ENCODE data around the gene KARS1.

The KARS1 gene

GRCh38 chr16:75647492-75648264, at the start of gene KARS1, which contains the start of gene TERF2IP:
Gene KARS1, minus strand, starts transcription at chr16:75647665. Its CDS starts 26 bp downstream, at chr16:75647639.
Gene TERF2IP, plus strand, starts transcription at chr16:75647773. Its CDS starts 110 bp downstream, at chr16:75647883.
- peak; percentile 95 for DNase-seq (ENCODE audit: low spot score)

GRCh38 chr16:75695708-75696107, 48.2 kb upstream of the KARS1 start:
- no peak for DNase-seq (ENCODE audit: low spot score)

GRCh38 chr16:75687361-75687760, 39.9 kb upstream of the KARS1 start:
- DNase-seq (ENCODE audit: low spot score): no peak

- DNase-seq (ENCODE audit: low spot score): no peak
These were observed 34.8 kb upstream of the KARS1 start for GRCh38 chr16:75682308-75682707.

- no peak for DNase-seq (ENCODE audit: low spot score)
These were observed 31.9 kb upstream of the KARS1 start for GRCh38 chr16:75679366-75679765.

- no peak for DNase-seq (ENCODE audit: low spot score)
These were observed 29.4 kb upstream of the KARS1 start, which contains the start of gene CPHXL2 for GRCh38 chr16:75676909-75677308. Gene CPHXL2, minus strand, starts transcription at chr16:75677009. Its CDS starts 10 bp downstream, at chr16:75676999.

GRCh38 chr16:75667503-75667902, 20.0 kb upstream of the KARS1 start:
- DNase-seq (ENCODE audit: low spot score): no peak

- no peak for DNase-seq (ENCODE audit: low spot score)
These were observed 13.3 kb upstream of the KARS1 start for GRCh38 chr16:75660726-75661302.

- DNase-seq (ENCODE audit: low spot score): no peak
These were observed 12.9 kb upstream of the KARS1 start for GRCh38 chr16:75660321-75660720.

- DNase-seq (ENCODE audit: low spot score): no peak
These were observed 10.7 kb upstream of the KARS1 start for GRCh38 chr16:75658175-75658574.

GRCh38 chr16:75653922-75654321, 6.5 kb upstream of the KARS1 start:
- peak; percentile 59 for DNase-seq (ENCODE audit: low spot score)

- peak; percentile 76 for DNase-seq (ENCODE audit: low spot score)
These were observed 1.0 kb upstream of the KARS1 start for GRCh38 chr16:75648265-75649076.

- DNase-seq (ENCODE audit: low spot score): no peak
These were observed 363 bp downstream of the KARS1 start for GRCh38 chr16:75647112-75647491.

- no peak for DNase-seq (ENCODE audit: low spot score)
These were observed 3.0 kb downstream of the KARS1 start for GRCh38 chr16:75644240-75645012.

- DNase-seq (ENCODE audit: low spot score): no peak
These were observed 6.9 kb downstream of the KARS1 start for GRCh38 chr16:75640598-75640997.

- DNase-seq (ENCODE audit: low spot score): no peak
These were observed 12.4 kb downstream of the KARS1 start for GRCh38 chr16:75635036-75635435.

GRCh38 chr16:75632857-75633256, 14.6 kb downstream of the KARS1 start:
- no peak for DNase-seq (ENCODE audit: low spot score)

- DNase-seq (ENCODE audit: low spot score): no peak
These were observed 17.4 kb downstream of the KARS1 start for GRCh38 chr16:75630052-75630451.

GRCh38 chr16:75629132-75629531, 18.3 kb downstream of the KARS1 start:
- no peak for DNase-seq (ENCODE audit: low spot score)

GRCh38 chr16:75628351-75628750, 19.1 kb downstream of the KARS1 start:
- no peak for DNase-seq (ENCODE audit: low spot score)

GRCh38 chr16:75627851-75628250, 19.6 kb downstream of the KARS1 start:
- no peak for DNase-seq (ENCODE audit: low spot score)

- no peak for DNase-seq (ENCODE audit: low spot score)
These were observed 20.7 kb downstream of the KARS1 start for GRCh38 chr16:75626806-75627205.
